NCI-H2227 (cell line): ENCODE data around the gene INPP5A.
"Not testable (repeated sequence)": the region's sequence is repeated elsewhere in the genome, so short reads cannot be mapped to it uniquely, and the experiment has no call there.

Source experiments
- DNase-seq: peaks from one replicate; lab custom pipeline; 2025; ENCODE audit not compliant: unreplicated experiment; lab: John Stamatoyannopoulos, UW

The INPP5A gene

GRCh38 chr10:132671228-132672154, 133.9 kb downstream of the INPP5A start:
- no peak for DNase-seq

- DNase-seq, result not testable (repeated sequence)
Measured at GRCh38 chr10:132673746-132674145, 136.2 kb downstream of the INPP5A start.

- no peak for DNase-seq
Measured at GRCh38 chr10:132674311-132674710, 136.7 kb downstream of the INPP5A start.

GRCh38 chr10:132675031-132675740, 137.6 kb downstream of the INPP5A start:
- DNase-seq, result no peak

- no peak for DNase-seq
Measured at GRCh38 chr10:132676193-132676891, 138.8 kb downstream of the INPP5A start.

- no peak for DNase-seq
Measured at GRCh38 chr10:132677096-132677472, 139.5 kb downstream of the INPP5A start.

- DNase-seq, result no peak
Measured at GRCh38 chr10:132677473-132678227, 140.1 kb downstream of the INPP5A start.

- no peak for DNase-seq
Measured at GRCh38 chr10:132678436-132679216, 141.0 kb downstream of the INPP5A start.

GRCh38 chr10:132679217-132679595, 141.6 kb downstream of the INPP5A start:
- DNase-seq, result no peak

- no peak for DNase-seq
Measured at GRCh38 chr10:132679640-132680039, 142.1 kb downstream of the INPP5A start.

GRCh38 chr10:132680741-132681140, 143.2 kb downstream of the INPP5A start:
- DNase-seq, result not testable (repeated sequence)

GRCh38 chr10:132681858-132682755, 144.5 kb downstream of the INPP5A start:
- DNase-seq, result no peak

GRCh38 chr10:132684164-132684891, 146.7 kb downstream of the INPP5A start:
- DNase-seq, result no peak

GRCh38 chr10:132685101-132685891, 147.7 kb downstream of the INPP5A start:
- no peak for DNase-seq

GRCh38 chr10:132685921-132686680, 148.5 kb downstream of the INPP5A start:
- DNase-seq, result no peak

GRCh38 chr10:132687181-132687892, 149.8 kb downstream of the INPP5A start:
- DNase-seq, result no peak
